ENCODE results near the gene EBF4.
"Not testable (repeated sequence)": the region's sequence is repeated elsewhere in the genome, so short reads cannot be mapped to it uniquely, and the experiment has no call there.

Gene EBF4

GRCh38 chr20:2797136-2797983, 104.8 kb downstream of the EBF4 start:
- no peak for DNase-seq

- DNase-seq = no peak
These were observed 105.7 kb downstream of the EBF4 start for GRCh38 chr20:2798095-2798805.

GRCh38 chr20:2798814-2799213, 106.2 kb downstream of the EBF4 start:
- DNase-seq = no peak

- no peak for DNase-seq
These were observed 106.7 kb downstream of the EBF4 start for GRCh38 chr20:2799271-2799670.

- no peak for DNase-seq
These were observed 107.3 kb downstream of the EBF4 start for GRCh38 chr20:2799688-2800520.

GRCh38 chr20:2800521-2801285, 108.1 kb downstream of the EBF4 start, which contains the start of gene CPXM1:
TSS of gene CPXM1 (minus strand) at chr20:2800627. CDS start at chr20:2800572, 55 bp downstream.
- DNase-seq = no peak

- no peak for DNase-seq
These were observed 108.7 kb downstream of the EBF4 start for GRCh38 chr20:2801286-2801728.

- no peak for DNase-seq
These were observed 111.7 kb downstream of the EBF4 start for GRCh38 chr20:2804041-2804828.

GRCh38 chr20:2804852-2805688, 112.5 kb downstream of the EBF4 start:
- no peak for DNase-seq

GRCh38 chr20:2805689-2806350, 113.2 kb downstream of the EBF4 start:
- no peak for DNase-seq

- DNase-seq = no peak
These were observed 113.7 kb downstream of the EBF4 start for GRCh38 chr20:2806351-2806701.

GRCh38 chr20:2807019-2807418, 114.4 kb downstream of the EBF4 start:
- no peak for DNase-seq

GRCh38 chr20:2807929-2808328, 115.3 kb downstream of the EBF4 start:
- not testable (repeated sequence) for DNase-seq

GRCh38 chr20:2809690-2810089, 117.1 kb downstream of the EBF4 start:
- DNase-seq = no peak

Measured in activated CD4-positive, alpha-beta T cell treated with anti-CD3 and anti-CD28 coated beads, Interleukin-10, Interleukin-2, amounts not matched to agents 100 ng/mL and 50 ng/mL, durations not matched to agents 16 hours and 8 hours (primary cell).